Activated T-helper 9 cell treated with anti-CD3 and anti-CD28 coated beads, Interleukin-2, amount 50 U/mL, for 16 hours (primary cell): ENCODE measurements around the gene STAC2.
"Not testable (repeated sequence)": the region's sequence is repeated elsewhere in the genome, so short reads cannot be mapped to it uniquely, and the experiment has no call there.

Experiments
- DNase-seq: peaks from one replicate; pipeline ENCODE4 v3.0.0-alpha.2; 2020; ENCODE audit warnings: low read depth

Gene STAC2, protein sequence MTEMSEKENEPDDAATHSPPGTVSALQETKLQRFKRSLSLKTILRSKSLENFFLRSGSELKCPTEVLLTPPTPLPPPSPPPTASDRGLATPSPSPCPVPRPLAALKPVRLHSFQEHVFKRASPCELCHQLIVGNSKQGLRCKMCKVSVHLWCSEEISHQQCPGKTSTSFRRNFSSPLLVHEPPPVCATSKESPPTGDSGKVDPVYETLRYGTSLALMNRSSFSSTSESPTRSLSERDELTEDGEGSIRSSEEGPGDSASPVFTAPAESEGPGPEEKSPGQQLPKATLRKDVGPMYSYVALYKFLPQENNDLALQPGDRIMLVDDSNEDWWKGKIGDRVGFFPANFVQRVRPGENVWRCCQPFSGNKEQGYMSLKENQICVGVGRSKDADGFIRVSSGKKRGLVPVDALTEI

DNA sequence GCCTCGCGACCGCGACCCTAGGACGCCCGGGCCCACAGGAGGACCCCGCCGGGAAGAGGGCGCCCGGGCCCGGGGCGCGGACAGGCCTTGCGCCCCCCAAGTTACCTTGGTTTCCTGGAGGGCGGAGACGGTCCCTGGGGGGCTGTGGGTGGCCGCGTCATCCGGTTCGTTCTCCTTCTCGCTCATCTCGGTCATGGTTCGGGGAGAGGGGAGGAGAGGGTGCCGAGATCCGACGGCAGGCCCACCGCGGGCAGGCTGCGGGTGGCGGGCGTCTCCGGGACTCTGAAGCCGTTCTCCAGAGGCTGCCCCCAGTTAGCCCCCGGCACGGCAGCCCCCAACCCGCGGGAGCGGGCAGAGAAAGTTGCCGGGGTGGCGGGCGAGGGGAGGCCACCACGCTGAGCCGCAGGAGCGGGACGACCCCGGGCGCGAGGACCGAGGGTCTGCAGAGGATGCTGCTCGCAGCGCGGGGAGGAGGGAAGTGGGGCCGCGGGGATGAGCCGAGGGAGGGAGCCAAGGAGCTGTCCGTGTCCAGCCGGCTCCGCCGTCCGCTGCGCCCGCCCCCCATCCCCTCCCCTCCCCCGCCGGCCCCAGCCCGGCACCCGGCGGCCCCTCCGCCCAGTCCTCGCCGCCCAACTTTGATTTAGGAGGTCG lies at the start of gene STAC2:
Gene STAC2 (minus strand): TSS at position 638 of the 651 bp plus-strand sequence. CDS start 443 bp downstream, at position 195.
- DNase-seq: no peak

DNA sequence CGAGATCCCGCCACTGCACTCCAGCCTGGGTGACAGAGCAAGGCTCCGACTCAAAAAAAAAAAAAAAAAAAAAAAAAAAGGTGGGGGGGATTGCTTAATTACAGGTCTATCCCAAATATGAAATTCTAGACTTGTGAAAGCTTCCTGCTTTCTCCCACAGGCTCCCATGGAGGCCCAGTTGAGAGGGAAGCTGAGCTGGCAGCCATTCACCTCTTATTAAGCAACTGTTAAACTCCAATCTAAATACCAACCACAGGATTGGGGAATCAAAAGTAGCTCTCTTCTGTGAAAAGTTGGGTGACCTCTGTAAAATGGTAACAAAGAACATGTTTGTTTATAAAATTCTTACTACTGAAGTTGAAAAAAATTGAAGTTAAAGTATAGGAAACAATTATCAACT lies 45.8 kb upstream of the STAC2 start:
- DNase-seq: no peak

DNA sequence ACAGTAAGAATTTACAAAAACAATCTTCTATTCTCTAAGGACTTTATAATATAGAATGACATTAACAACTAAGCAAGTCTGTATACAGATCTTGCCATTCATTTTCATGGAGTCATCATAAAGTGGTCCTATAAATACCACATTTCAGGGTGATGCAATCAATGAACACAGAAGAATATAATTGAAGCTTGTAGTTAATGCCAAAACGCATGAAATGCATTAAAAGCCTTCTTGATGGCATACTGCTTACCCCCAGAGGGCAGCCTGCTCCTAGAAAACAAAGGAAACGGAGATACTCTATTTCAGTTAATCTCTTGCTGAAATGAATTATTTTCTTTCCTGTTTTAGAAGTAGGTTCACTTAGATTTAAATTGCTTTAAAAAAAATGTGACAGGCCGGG lies 45.2 kb upstream of the STAC2 start:
- DNase-seq: no peak

DNA sequence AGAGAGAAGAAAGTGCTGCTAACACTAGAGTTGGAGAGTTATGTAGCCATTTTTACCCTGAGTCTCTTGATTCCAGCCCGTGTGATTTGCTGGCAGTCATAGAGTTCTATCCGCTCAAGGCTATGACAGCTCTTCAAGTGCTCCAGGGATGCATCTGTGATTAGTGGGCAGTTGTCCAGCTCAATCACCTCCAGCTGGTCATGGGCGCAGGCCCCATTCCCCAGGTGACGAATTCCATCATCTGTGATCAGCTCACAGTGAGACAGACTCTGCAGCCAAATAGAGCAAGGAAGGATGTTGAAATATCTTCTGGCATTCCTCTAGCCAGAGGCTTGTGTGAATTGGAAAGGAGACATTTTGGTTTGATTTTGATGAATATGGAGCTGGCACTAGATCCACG lies 38.4 kb upstream of the STAC2 start:
- DNase-seq: no peak

DNA sequence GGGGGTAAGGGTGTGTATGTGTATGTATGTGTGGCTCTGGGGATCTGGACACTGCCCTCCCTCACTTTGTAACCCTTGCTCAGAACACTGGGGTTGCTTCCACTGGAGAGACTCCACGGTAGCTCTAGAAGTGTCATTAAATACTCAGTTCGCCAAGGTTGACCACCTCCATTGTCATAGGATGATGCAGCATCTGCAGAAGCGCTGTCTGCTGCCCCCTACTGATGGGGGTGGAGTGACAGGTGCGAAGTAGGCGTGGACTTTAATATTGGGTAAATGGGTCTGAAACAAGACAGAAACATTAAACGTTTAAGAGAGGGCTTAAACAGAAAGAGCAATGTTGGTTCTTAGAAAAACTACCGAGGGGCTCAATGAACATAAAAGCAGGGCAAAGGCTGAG lies 35.5 kb upstream of the STAC2 start:
- no peak for DNase-seq

DNA sequence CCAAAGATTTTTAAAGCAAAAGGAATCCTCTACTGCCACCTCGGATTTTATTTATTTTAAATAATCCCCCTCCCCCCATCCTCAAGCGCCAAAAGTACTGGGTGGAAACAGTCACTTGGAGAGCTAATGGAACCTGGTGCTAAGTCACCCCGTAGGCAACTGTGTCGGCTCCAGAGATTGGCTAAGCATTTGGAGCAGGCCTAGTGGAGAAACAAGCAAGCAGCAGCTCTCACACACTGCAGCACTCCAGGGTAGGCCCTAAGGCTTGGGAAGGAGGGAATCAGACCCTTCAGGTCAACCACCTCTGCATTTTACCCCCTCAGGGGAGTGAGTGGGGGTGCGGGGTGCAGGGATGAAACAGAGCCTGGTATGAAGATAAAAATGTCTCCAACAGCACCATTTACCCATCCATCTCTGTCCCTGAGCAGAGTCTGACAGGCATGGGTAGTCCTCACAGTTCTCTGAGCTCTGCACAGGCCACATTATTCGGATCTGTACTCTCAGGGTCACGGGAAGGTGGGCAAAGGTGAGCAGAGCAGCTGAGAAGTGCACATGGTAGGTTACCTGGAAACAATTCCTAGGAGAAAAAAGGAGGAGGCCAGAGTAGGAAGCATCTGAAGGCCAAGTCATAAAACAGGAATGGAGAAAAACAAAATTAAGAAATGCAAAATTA lies 27.2 kb upstream of the STAC2 start:
- DNase-seq: no peak

DNA sequence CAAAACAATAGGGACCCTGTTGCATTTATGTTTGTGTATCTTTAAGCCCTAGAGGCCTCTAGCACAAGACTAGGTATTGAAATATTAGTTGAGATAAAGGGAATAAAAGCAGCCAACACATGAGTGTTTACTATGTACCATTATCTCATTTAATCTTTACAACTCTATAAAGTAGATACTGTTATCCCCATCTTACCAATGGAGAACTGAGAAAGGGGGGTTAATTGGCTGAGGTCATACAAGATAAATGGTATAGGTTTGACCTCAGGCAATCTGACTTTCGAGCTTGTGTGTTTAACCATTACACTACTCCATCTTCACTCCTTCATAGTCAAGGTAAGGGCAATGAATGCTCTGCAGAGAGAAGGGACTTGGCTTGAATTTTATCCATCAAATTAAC lies 26.3 kb upstream of the STAC2 start:
- no peak for DNase-seq

DNA sequence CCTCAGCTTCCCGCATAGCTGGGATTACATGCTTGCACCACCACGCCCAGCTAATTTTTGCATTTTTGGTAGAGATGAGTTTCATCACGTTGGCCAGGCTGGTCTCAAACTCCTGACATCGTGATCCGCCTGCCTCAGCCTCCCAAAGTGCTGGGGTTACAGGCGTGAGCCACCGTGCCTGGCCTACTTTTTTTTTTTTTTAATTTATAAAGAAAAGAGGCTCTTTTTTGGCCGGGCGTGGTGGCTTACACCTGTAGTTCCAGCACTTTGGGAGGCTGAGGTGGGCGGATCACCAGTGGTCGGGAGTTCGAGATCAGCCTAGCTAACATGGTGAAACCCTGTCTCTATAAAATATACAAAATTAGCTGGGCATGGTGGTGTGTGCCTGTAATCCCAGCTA lies 24.3 kb upstream of the STAC2 start:
- DNase-seq: not testable (repeated sequence)

DNA sequence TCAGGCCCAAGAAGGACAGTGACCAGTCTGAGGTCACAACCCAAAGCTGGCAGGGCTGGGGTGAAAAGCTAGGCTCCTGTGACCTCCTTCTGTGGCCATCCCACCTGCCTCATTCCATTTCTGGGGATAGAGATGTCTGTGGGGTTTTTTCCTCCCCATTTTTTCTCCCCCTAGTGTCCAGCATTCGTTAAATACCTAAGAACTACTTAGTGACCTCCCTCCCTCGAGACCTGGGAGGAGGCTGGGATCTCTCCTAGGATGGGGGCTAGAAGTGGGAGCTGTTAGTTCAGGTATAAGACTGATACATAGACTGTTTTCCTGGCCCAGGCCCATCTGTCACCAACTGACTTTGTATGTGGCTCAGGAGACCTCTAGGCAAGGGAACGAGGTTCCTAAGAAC lies 20.5 kb upstream of the STAC2 start:
- DNase-seq: no peak

DNA sequence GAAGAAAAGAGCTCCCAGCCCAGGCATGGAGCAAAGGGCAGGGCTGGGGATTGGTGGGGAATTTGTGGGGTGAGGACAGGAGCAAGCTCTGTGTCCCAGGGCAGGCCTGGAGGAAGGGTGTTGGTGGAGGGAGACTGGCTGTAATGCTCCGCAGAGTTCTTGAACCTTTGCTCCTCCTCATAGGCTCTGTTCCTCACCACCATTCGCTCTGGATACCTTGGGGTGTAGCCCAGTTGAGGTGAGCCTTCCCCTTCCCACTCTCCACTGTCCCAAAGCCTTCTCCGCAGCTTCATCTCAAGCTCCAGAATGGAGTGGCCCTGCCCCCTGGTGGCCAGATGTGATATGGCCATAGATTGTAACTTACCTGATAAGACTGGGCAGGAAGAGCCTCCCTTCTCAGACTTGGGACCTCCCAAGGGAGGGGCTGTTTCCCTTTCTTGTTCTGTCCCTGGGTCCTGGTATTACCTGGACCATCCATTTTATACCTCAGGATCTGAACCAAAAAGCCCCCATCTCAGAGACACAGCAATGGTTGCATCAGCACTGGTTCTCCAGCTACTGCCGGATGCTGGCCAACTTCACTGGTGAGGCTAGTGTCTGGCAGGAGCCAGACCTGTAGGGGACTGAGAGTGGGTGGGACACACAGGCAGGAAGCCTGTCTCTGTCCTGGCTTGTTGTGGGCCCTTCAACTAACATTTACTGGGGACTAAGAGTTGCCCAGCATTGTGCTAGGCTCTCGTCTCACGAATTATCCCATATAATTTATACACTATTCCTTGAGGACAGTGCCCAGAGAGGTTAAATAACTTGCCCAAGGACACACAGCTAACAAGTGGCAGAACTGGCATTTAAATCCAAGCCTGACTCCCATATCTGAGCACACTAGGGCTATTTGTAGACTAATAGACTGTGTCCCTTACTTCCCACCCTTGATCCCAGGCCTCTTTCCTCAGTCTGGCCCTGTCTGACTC lies 19.1 kb upstream of the STAC2 start:
- DNase-seq: peak; percentile 76

DNA sequence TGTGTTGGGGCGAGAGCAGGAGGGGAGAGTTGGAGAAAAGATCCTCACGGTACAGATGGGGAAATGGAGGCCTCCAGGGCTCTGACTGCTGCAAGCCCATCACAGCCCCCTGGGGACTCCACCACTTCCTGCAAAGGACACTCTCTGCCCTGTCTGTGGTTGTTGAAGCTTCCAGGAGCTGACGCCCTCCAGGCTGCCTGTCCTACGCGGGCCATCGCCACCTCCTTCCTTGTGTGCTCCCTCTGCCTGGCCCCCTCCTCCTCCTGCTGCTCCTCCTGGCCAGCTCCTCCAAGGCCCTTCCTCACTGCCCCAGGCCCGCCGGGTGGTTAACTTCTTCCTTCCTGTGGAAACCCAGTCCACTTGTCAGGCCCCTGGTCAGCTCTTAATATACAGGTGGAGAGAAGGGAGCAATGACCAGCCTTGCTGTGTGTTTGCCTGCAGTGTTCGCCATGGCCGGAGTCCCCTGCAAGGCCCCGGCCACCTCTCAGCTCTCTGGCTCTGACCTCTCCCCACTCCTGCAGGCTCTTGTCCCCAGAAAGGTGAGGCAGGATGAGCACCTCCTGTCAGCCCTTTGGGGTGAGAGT lies 18.4 kb upstream of the STAC2 start:
- no peak for DNase-seq

DNA sequence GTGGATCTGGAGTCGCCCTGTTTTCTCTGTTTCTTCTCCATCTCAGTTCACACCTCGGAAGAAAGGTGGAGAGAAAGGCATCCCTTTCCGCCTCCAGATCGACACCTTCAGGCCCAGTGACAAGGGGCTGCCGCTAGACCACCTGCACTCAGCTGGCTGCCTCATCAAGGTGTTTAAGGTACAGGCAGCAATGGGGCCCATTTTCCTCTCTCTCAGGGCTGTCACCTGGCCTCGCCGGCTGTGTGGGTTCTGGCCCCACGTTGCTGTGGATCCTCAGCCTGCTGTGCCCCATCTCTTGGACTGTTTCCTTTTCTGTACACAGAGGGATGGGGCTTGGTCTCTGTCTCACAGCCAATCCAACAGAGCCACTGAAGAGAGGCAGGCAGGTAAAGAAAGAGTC lies 17.4 kb upstream of the STAC2 start:
- no peak for DNase-seq

DNA sequence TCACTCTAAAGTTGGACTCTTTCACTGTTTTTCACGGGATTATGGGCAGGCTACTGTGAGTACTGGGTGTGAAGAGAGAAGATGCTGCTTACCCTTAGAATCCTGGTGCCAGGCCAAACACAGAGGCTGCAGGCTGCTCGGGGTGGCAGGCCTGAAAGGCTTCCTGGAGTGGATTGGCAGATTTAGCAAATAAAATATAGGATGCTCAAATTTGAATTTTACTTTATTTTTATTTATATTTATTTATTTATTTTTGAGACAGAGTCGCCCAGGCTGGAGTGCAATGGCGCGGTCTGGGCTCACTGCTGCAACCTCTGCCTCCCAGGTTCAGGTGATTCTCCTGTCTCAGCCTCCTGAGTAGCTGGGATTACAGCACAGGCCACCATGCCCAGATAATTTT lies 14.9 kb upstream of the STAC2 start:
- DNase-seq: no peak

DNA sequence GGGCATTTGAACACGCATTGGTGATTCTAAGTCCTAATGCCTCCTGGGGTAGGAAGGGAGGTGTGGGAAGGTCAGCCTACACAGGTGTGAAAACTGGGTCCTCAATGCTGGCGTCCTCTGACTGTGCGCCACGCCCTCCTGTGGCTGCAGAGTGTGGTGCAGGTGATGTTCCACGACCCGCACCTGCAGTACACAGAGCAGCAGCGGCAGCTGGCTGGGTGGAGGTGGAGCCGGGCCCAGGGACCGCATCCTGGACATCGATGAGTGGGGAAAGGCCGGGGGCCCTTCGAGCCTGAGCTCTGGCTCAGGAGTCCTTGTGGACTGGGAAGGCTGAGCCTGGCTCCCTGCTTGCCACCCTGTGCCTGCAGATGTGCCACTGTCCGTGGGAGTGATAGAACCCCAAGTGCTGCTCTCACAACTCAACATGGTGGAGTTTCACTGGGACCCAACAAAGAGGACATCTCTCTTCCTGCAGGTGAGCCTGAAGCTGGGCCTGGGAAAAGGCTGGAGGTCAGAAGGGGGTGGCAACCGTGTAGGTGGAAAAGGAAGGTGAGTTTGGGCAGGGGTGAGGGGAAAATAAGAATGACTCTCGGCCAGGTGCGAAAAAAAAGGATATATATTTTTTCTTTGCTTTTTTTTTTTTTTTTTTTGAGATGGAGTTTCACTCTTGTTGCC lies 14.0 kb upstream of the STAC2 start:
- peak; percentile 47 for DNase-seq

DNA sequence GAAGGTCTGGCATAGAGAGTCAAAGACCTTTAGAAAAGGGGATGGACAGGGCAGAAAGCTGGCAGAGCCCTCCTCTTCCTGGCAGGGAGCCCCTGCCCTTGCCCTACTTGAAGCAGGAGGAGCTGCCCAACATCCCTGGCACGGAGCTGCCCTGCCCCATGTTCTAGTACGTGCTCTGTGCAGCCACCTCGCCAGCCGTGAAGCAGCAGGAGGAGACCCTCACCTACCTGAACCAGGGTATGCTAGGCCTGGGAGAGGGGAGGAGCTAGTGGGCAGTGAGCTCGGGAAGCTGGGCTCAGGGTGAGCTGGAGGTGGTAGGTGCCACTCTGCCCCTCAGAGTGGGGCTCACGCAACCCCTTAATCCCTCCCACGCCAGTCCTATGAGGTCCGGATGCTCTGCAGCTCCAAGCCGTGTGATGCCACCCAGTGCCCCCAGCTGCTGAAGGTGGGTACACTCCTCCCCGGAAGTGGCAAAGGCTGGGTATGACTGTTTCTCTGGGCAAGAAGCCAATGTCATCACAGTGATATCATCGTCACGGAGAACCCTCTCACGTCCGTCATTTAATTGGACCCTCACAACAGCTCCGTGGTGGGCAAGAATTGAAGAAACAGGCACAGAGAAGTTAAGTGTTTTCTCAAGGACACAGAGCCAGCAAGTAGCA lies 12.7 kb upstream of the STAC2 start:
- peak; percentile 53 for DNase-seq

DNA sequence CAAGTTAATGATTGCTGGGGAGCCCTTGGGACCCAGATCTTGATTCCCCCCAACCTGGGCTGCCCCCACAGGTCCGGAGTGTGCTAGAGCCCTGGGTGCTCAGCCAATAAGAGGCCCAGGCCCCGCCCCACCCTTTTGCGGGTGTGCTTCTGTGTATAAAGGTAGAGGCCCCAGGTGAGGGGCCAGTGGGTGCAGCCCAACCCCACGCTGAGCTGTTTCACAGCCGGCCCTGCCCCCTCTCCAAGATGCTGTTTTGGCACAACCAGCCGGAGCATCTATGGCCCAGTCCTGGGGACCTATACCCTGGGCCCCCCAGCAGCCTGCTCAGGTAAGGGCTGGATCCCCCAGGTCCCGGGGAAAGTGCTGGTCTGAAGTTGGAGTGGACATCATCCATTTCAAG lies 11.8 kb upstream of the STAC2 start:
- no peak for DNase-seq

DNA sequence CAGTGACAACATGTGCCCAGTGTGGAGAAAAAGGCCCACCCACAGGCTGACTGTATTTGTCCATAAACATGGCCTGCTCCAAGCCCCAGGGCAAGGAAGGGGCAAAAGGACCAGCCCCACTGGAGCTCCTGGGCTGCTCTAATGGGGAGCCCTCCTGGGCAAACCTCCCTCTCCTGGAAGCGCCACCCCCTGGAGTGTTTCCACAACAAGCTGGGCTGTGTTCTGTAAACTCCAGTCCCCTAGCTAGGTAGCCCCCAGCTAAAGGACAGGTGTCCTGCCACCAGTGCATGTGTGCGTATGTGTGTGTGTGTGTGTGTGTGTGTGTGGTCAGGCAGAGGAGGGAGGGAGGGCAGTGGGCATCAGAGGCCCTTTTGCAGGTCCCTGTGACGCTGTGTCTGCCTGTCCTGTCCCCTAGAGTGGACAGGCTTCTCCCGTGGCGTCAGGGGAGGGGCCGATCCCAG lies 11.3 kb upstream of the STAC2 start:
- DNase-seq: no peak

DNA sequence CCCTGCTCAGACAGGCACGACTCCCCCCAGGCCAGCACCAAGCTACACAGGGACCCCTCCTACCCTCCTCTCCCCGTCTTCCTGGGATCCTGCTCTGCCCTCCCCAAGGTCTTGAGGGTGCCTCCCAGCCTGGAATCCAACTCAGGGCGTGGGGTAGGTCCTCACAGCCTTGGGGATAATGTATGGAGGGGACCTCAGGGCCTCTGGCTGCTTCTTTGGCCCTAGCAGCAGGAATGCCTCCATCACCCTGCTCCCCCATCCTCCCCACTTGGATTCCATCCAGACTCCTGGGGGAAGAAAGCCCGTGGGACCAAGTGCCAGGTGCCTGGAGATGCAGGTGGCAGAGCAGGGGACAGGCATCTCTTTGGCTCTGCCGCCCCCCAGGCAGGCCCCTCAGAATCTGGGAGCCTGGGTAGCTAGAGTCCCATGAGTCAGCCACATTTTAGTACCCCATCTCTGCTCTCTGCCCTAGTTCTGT lies 10.7 kb upstream of the STAC2 start:
- DNase-seq: no peak

DNA sequence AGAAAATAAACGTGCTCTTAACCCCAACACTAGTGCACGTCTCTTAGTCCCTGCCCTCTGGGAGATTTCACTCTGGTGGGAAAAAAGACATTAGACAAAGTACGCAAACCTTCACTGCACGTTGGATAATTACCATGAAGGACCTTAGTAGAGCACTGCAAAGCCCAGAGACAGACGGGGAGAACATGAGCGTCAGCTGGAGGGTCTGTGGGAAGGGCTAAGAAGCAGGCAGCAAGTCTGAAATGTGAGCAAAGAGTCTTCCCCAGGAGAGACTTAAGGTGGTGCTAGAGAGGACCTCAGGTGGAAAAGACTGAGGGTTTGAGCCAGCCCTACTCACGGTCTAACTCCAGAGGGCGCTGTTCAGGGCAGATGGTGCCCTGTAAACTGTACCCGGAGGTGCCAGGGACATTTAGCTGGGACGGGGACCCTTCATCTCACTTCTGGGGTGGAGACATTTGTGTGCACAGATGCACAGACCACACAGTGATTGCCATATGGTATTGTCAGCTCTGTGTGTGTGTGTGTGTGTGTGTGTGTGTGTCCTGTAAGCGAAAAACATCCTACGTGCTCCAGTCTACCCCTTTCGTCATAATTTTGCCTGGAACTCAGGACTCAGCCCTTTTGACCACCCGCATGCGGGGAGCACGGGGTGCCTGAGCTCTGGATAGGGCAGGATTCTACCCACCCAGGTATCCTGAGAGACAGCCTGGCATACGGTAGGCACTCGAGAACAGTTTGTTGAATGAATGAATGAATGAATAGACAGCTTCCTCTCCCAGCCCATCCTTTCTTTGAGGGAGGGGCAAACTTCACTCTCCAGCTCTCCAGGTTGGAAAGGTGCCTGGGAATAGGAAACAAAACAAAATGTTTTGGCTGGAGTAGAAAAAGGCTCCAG lies 10.1 kb upstream of the STAC2 start:
- no peak for DNase-seq
